ENCODE data around the gene UPK1B. TPM values are rescaled to one million over a fixed set of nuclear protein-coding genes. Genes with fewer than 3 reads are reported as not detected.

UPK1B gene
- total RNA-seq, 6 experiments from 2014 or later, result 0.20 TPM; not detected in 5

DNA sequence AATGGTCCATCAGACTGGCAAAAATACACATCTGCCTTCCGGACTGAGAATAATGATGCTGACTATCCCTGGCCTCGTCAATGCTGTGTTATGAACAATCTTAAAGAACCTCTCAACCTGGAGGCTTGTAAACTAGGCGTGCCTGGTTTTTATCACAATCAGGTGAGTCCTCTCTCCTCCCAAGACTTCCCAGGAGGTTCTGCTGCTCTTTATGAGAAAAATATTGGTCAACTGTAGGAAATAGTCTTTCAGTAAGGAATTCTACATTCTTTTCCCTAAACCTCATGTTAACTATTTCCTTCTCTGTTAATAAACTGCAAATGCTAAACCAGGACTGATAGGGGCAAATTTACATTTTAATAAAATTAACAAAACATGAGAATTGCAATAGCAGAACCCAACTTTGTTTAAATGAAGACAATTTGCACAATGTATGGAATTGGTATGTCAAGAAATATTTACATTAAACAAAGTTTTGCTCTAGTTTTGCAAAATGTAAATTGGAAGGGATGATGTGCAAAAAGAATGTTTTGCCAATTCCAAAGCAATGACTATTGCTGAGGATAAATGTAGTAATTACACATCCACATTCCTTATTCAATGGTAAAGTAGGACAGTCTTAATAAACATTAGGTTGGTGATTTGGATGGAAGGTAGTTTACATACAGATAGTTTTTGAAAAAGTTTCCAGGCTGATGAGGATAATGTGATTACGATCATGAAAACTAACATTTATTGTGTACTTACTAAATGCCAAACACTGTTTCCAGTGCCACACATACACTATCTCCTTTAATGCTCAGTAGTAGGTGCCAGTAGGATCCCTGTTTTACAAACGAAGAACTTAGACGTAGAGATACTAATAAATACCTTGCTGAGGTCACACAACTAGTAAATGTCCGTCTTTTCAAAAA, 21.1 kb downstream of the UPK1B start:
- DNase-seq, result no peak
- Histone ChIP-seq H3K27ac (no peak overlapping the region), H3K9me3 (no peaks in the 10 kb centered on the region), H3K4me3 (no peak overlapping the region), H3K36me3 (no peaks in the 10 kb centered on the region), H3K27me3 (no peaks in the 10 kb centered on the region), H3K4me1 (no peaks in the 10 kb centered on the region)
- 61% methylated on average over 6 of the region's 7 CpGs for WGBS (ENCODE audit: insufficient coverage, low coverage, low lambda C conversion rate, missing lambda C conversion rate)
- intact Hi-C loops (cut with DNase I), result no loop called here
- no peak for TF ChIP-seq POLR2A (IDR thresholded peaks at IDR 0.05)
- TF ChIP-seq, protein P1, sequence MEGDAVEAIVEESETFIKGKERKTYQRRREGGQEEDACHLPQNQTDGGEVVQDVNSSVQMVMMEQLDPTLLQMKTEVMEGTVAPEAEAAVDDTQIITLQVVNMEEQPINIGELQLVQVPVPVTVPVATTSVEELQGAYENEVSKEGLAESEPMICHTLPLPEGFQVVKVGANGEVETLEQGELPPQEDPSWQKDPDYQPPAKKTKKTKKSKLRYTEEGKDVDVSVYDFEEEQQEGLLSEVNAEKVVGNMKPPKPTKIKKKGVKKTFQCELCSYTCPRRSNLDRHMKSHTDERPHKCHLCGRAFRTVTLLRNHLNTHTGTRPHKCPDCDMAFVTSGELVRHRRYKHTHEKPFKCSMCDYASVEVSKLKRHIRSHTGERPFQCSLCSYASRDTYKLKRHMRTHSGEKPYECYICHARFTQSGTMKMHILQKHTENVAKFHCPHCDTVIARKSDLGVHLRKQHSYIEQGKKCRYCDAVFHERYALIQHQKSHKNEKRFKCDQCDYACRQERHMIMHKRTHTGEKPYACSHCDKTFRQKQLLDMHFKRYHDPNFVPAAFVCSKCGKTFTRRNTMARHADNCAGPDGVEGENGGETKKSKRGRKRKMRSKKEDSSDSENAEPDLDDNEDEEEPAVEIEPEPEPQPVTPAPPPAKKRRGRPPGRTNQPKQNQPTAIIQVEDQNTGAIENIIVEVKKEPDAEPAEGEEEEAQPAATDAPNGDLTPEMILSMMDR (IDR thresholded peaks at IDR 0.05), result no peak
- ATAC-seq, result no peak

DNA sequence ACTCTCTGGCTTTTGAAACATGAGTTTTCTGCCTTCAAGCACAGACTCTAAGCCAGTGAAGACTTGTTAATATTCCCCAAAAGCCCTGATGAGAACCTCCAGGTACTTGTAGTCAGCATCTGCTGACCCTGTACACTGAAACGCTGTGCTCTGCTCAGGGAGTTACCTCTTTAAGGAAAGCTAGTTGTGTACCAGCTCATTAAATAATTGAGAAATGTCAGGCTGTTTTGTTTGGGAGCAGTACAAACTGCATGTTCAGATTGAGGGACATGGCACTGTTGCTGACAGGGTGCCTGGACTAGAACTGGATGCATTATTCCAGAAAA, 21.7 kb downstream of the UPK1B start:
- DNase-seq (no peak), ATAC-seq (no peak)
- no peak overlapping the region for H3K4me3 ChIP-seq
- 44% methylated on average over 1 of the region's 1 CpG for WGBS (ENCODE audit: insufficient coverage, low coverage, low lambda C conversion rate, missing lambda C conversion rate)
- no peaks in the 10 kb centered on the region for H3K4me1 ChIP-seq
- TF ChIP-seq, protein P1 (IDR thresholded peaks at IDR 0.05), result no peak
- TF ChIP-seq POLR2A (IDR thresholded peaks at IDR 0.05), result no peak
- no peak overlapping the region for H3K27ac ChIP-seq
- H3K27me3 ChIP-seq, result no peaks in the 10 kb centered on the region
- no peaks in the 10 kb centered on the region for H3K36me3 ChIP-seq
- H3K9me3 ChIP-seq, result no peaks in the 10 kb centered on the region
- intact Hi-C loops (cut with DNase I), result no loop called here

DNA sequence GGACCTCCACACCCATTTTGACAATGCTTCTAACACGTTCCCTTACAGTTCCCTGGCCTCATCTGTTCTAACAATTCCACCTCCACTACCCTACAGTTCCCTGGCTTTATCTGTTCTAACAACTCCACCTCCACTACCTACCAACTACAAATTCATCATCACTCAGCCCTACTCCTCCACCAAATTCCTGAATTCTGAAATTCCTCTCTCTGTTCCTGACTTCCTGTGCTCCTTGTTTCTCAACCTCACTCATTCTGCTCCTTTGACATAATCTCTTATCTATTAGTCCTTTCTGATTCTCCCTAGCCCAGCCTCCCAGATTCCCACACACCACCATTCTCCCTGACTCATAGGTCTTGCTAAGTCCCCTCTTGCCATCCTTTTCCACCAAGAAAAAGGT, 22.5 kb downstream of the UPK1B start:
- no peak for ATAC-seq
- Histone ChIP-seq H3K36me3 (no peaks in the 10 kb centered on the region), H3K4me3 (no peak overlapping the region), H3K4me1 (no peaks in the 10 kb centered on the region), H3K27ac (no peak overlapping the region), H3K27me3 (no peaks in the 10 kb centered on the region), H3K9me3 (no peaks in the 10 kb centered on the region)
- TF ChIP-seq POLR2A (IDR thresholded peaks at IDR 0.05), result no peak
- TF ChIP-seq, protein P1 (IDR thresholded peaks at IDR 0.05), result no peak
- intact Hi-C loops (cut with DNase I), result no loop called here
- DNase-seq, result no peak
- WGBS (ENCODE audit: insufficient coverage, low coverage, low lambda C conversion rate, missing lambda C conversion rate), result 67% methylated on average over 1 of the region's 1 CpG

DNA sequence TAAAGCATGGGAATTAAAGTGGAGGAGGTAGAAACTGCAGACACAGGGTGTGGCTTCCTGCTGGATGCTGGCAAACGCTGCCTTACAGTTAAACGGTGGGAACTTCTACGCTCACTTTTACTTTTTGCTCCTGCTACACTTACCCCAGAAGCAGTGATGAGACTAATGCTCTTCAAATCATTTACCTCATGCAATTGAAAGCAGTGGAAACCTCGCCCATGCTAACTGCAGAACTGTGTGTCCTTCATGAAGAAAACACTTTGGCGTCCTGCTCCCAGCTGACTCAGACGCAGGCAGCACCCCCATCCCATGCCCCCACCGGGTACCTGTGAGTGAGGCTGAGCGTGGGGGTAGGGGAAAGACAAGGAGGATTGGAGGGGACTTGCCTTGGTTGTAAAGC, 31.8 kb downstream of the UPK1B start:
- H3K9me3 ChIP-seq, result no peaks in the 10 kb centered on the region
- H3K4me3 ChIP-seq, result no peak overlapping the region
- peak in 1 of 4 donors; percentile 18 for ATAC-seq
- H3K36me3 ChIP-seq, result peaks cover 0 to 2% (median 0%) of the 10 kb centered on the region in 4 donors
- DNase-seq, result no peak
- no peaks in the 10 kb centered on the region for H3K27me3 ChIP-seq
- no peaks in the 10 kb centered on the region for H3K4me1 ChIP-seq
- intact Hi-C loops (cut with DNase I), result no loop called here
- TF ChIP-seq, protein P1 (IDR thresholded peaks at IDR 0.05), result no peak
- TF ChIP-seq POLR2A (IDR thresholded peaks at IDR 0.05), result no peak
- WGBS (ENCODE audit: insufficient coverage, low coverage, low lambda C conversion rate, missing lambda C conversion rate), result 79% methylated on average over 7 of the region's 8 CpGs
- no peak overlapping the region for H3K27ac ChIP-seq
